ENCODE results near the gene PPP1R9B.

The PPP1R9B gene

GRCh38 chr17:50105811-50106210 is 44.7 kb downstream of the PPP1R9B start:
- DNase-seq (ENCODE audit: low spot score) = no peak

DNA sequence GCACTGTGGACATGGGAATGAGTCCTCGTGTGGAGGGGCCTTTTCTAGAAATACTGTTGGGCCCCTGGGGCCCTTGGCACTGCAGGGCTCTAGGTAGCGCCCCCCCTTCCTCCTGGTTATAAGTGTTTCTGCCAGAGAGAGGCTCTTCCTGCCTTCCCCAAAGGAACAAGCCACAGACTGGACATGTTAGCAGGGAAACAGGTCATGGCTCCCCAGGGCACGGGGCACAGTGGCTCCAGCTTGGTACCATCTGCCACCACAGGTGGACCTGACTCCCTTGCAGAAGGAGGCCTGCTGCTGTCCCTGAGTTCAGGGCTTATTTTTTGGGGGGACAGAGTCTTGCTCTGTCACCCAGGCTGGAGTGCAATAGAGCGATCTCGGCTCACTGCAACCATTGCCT is 46.5 kb downstream of the PPP1R9B start:
- DNase-seq (ENCODE audit: low spot score) = no peak

DNA sequence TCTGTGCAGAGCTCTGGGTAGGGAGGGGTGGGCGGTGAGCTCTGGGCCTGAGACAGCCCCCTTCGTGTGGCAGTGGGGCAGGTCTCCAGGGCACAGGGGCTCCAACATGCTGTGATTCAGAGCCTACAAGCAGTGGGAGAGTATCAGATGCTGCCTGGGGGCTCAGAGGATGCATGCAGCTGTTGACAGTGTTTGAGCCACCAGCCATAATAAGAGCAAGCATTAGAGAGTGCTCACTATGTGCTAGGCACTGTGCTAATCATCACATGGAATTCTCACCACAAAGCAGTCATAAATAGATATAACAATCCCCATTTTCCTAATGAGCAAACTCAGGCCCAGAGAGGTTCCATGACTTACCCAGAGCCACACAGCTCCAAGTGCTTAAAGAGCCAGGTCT is 47.2 kb downstream of the PPP1R9B start:
- DNase-seq (ENCODE audit: low spot score) = no peak

GRCh38 chr17:50102164-50102991 is 48.1 kb downstream of the PPP1R9B start:
- DNase-seq (ENCODE audit: low spot score) = no peak

DNA sequence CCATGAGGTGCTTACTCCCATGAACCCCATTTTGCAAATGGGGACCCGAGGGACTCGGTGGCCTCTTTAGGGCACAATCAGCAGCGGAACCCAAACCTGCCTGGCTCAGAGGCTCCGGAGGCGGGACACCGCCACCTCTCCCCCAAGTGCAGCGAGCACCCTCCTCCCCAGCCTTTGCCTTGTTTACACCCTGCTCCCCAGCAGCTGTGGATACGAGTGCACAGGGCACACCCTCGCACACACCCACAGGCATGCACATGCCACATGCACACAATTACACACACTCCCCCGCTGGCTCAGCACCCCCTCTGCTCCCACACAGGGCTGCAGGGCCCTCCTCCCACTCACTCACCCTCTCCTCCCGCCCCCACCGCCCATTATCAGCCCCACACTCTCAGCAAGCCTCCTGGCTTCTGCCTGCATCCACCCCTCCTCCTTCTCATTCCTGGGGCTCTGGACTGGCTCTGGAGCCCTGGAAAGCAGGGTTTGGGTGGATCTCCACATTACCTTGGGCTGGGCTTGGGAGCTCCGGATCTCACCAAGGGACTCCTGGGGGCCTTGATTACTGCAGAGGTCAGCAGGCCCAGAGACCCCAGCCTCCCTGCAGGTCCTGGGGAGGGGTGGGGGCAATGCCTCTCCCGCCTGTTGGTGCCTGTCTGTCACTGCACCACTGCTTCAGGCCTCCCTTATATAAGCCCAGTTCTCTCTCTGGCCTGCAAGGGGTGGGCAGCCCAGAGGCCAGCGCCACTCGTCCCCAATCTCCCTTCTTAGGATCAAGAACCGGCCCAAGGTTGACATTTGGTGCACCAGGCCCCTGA is 48.9 kb downstream of the PPP1R9B start:
- DNase-seq (ENCODE audit: low spot score) = no peak

- DNase-seq (ENCODE audit: low spot score) = no peak
Observed at GRCh38 chr17:50100921-50101345, 49.5 kb downstream of the PPP1R9B start.

GRCh38 chr17:50100480-50100883 is 50.0 kb downstream of the PPP1R9B start:
- no peak for DNase-seq (ENCODE audit: low spot score)

GRCh38 chr17:50099003-50099402 is 51.5 kb downstream of the PPP1R9B start:
- no peak for DNase-seq (ENCODE audit: low spot score)

DNA sequence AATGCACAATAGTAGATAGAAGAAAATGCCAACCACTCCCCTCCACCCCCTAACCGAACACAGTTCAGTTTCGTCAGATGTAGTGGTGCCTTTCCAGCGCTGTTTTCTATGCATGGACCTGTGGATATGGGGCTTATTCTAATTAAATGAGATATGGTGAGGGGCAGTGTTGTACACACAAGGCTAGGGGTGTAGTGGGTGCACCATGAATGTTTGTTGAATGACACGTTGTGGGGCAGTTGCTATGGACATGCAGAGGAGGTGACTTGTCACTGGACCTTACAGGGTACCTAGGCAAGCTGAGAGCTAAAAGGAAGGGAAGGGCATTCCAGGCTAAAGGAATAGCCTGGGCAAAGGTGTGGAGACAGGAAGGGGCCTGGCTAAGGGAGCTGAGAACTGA is 51.9 kb downstream of the PPP1R9B start:
- DNase-seq (ENCODE audit: low spot score) = no peak

DNA sequence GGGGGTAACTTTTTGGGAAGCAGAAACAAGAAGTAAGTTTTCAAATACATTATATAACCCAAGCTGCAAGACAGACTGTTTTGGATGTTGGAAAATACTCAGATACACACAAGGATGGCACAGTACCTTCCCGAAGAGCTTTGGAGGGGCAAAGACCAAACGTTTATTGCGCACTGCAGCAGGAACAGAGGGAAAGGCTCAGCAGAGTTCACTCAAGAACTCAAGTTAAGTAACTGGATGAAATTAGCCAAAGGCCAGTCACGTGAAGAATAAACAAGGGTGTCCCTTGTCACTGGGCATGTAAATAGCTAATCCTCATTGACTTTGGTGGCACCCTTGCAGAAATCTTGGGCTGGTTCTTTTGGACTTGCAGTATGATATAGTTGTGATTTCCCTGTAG is 52.6 kb downstream of the PPP1R9B start:
- no peak for DNase-seq (ENCODE audit: low spot score)

- DNase-seq (ENCODE audit: low spot score) = no peak
Observed at GRCh38 chr17:50097455-50097854, 53.0 kb downstream of the PPP1R9B start.

DNA sequence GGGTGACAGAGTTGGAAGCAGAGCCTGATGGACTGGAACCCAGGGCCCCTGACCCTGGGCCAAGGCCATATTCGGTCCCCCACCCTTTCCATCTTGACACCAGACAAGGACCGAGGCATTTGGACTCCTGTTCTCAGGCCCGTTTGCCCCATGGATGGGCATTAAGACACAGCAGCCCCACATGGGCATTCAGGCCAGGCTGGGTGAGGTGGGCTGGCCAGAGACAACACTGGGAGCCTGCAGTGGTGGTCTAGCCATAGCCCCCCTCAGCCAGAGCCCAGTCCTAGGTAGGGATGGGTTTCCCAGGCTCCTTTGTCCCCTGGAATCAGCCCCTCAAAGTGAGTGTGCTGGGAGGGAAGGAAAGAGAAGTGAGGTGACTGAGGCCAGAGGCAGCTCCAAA is 53.7 kb downstream of the PPP1R9B start:
- DNase-seq (ENCODE audit: low spot score) = no peak

DNA sequence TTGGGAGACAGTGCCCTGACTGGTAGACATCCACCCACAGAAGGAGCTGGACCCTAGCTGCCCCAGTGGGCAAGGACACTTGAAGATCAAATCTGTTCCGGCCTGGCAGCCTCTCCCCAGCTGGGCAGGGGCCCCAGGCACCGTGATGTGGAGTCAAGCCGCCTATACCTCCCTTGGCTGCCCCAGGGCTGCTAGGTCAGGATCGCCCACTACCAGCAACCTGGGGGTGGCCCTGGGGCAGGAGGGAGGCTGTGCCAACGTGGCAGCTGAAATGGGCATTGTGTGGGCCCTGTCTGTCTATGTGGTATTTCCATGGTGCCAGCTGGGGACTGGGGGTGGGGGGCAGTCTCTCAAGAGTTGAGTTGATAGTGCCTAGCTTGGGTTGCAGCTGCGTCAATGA is 54.4 kb downstream of the PPP1R9B start:
- DNase-seq (ENCODE audit: low spot score) = no peak

DNA sequence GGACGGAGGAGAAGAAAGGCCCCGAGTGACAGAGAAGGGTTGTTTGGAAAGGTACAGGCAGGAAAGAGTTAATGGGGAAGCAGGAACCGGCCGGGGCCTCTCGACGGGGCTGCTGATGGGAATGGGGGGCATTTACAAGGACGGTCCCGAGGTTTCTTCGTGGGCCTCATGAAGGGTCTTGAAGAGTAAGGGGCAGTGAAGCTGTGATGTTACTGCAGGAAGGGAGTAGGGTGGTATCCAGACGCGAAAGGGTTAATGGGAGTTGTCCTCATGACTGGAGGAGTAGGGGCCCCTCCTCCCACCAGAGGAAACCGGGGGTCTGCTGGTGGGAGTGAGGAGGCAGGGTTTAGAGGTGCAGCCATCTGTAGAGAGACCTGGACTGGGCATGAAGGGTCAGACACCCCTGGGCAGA is 54.8 kb downstream of the PPP1R9B start:
- DNase-seq (ENCODE audit: low spot score) = peak; percentile 21

GRCh38 chr17:50094753-50095619 is 55.5 kb downstream of the PPP1R9B start, which contains the start of gene PDK2:
PDK2 (plus strand) TSS chr17:50095351; CDS start chr17:50095436, 85 bp downstream.
- peak; percentile 99 for DNase-seq (ENCODE audit: low spot score)

DNA sequence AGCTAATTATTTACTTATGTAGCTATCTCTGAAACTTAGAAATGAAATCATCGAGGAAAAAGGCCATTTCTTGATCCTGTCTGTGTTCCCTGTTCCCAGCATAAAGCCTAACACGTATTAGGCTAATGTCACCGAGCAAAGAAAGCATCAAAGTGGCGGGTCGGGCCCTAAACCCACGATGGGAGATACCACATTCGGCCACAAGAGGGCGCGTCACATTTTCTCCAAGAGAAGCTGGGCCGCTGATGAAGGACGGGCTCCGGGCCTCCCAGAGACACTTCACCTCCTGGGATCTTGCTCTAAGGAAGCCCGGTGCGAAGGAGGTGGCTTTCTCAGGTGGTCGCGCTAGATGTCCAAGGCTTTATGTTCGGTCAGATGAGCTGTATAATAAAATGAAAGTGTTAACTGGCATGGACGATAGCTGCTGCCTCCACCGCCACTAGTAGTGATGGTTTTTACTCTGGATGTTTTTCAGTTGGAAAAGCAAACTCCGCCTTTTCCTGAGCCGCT is 56.2 kb downstream of the PPP1R9B start:
- DNase-seq (ENCODE audit: low spot score) = peak; percentile 83

- DNase-seq (ENCODE audit: low spot score) = no peak
Observed at GRCh38 chr17:50093807-50094206, 56.7 kb downstream of the PPP1R9B start.

DNA sequence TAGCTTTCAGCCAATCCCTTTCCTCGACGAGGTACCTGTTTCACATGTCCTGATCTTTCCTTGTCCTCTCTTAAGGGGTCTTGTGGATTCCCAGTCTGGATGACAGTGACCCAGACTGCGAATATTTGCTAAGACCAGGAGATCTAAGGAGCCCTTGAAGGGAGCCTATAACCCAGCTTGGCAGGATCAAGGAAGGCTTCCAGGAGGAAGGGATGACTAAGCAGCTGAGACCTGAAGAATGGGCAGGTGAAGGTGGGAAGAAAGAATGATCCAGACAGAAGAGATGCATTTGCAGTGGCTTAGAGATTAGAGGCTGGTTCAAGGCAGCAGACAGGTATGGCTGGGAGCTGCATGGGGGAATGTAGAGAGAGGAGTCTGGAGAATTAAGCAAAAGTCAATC is 57.2 kb downstream of the PPP1R9B start:
- DNase-seq (ENCODE audit: low spot score) = no peak

GRCh38 chr17:50091918-50092285 is 58.6 kb downstream of the PPP1R9B start:
- no peak for DNase-seq (ENCODE audit: low spot score)

DNA sequence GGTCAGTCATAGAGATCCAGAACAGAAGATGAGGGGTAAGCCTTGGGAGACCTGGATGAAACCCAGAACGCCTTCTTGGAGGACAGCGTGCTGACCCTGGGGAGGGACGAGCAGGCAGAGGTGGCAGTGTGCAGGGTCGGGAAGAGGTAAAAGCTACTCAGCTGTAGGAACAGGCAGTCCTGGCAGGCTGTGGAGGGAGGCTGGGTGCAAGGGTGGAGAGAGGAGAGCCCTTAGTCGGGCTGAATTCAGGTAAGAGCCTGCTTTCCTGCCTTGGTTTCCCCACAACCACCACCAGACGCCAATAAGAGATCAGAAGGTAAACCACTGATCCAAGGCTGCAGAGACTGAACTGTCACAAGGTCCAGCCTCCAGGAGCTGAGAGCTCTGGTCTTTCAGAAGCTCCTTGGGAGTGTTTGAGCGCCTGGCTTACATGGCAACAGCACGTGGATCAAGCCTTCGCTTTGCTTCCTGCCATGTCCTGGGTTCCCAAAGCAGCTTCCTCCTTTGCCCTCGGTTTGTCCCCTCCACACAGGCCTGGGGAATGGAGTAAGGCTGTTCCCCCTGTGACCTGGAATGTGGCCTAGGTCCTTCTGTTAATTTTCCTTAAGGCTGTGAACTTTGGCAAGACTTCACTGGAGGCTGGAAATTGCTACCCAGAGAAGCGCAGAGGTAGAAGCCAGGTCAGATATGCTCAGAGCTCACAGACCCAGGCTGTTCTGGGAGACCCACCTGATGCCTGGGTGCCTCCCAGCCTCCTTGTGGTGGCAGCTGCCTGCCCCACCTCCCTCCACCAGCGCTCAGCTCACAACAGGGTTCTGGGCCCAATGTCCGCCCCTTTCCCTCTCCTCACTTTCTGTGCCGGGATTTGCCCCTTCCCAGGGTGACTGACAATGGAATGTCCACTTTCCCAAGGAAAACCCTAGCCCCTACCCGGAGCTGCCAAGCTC is 59.2 kb downstream of the PPP1R9B start:
- no peak for DNase-seq (ENCODE audit: low spot score)

DNA sequence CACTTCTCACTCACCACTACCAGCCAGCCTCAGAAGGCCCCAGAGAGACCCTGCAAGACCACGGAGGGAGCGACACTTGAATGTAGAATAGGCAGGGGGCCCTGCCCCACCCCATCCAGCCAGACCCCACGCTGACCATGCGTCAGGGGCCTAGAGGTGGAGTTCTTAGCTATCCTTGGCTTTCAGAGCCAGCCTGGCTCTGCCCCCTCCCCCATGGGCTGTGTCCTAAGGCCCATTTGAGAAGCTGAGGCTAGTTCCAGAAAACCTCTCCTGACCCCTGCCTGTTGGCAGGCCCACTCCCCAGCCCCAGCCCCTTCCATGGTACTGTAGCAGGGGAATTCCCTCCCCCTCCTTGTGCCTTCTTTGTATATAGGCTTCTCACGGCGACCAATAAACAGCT is 60.4 kb downstream of the PPP1R9B start:
- DNase-seq (ENCODE audit: low spot score) = no peak
